ENCODE results near the gene KCNT1. TPM values are rescaled to one million over a fixed set of nuclear protein-coding genes. Genes with fewer than 3 reads are reported as not detected.

Gene KCNT1
- total RNA-seq, 1 experiment from 2014 or later = not detected

DNA sequence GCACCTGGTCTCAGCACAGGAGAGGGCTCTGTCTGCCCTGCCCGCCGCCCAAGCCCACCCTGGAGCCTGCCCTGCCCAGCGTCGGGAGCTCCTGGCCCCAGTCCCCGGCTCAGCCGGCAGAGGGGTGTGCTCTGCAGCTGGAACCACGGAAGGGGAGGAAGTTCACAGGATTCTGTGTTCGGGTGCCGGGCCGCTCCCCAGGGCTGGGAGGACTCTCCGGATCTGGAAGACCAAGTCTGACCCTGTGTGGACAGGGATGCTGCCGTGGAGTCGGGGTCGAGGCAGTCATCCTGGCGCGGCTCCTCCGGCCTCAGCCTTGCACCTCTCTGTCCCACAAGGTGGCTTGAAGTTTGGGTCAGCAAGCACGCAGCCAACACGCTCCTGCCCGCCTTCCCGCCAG, 78.6 kb downstream of the KCNT1 start:
- DNase-seq (ENCODE audit: low read depth) = no peak

DNA sequence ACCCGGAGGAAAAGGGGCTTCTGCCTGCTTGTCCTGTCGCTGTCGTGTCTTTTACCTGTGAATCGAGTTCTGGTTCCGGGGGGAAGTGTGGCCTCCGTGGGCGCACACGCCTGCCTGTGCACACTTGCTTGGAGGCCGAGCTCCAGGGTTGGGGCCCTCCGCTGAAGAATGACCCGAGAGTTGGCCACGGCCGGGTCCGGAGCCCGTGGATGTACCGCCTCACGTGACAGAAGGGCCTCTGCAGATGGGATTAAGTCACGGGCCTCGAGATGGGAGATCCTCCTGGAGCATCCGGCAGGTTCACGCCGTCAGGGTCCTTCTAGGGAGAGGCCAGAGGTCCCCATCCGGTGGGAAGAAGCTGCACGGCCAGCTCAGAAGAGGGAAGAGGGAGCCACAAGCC, 81.0 kb downstream of the KCNT1 start:
- no peak for DNase-seq (ENCODE audit: low read depth)

DNA sequence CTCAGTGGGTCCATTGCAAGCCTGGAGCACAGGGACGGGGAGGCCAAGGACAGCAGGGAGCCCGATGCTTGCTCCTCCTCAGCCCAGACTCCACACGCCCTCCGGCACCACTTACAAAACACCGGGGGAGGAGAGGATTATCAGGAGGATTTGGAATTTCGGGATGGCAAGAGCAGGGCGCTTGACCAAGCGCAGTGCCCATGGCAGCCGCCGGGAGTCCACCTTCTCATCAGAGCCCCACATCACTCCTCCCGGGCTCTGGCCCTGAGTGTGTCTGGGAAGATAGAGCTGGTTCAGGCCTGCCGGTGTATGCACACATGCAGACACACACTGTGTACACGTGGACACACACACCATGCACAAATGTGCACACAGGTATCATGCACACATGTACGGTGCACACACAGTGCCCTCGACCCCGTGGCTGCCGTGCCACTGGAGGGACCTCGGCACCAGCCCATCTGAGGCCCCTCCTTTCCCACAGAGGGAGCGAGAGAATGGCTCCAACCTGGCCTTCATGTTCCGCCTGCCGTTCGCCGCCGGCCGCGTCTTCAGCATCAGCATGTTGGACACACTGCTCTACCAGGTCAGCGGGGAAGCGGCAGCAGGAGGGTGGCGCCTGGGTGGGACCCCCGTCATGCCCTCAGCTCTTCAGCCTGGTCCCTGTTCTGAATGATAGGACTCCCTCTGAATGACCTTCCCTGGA, 81.7 kb downstream of the KCNT1 start:
- DNase-seq (ENCODE audit: low read depth) = no peak

DNA sequence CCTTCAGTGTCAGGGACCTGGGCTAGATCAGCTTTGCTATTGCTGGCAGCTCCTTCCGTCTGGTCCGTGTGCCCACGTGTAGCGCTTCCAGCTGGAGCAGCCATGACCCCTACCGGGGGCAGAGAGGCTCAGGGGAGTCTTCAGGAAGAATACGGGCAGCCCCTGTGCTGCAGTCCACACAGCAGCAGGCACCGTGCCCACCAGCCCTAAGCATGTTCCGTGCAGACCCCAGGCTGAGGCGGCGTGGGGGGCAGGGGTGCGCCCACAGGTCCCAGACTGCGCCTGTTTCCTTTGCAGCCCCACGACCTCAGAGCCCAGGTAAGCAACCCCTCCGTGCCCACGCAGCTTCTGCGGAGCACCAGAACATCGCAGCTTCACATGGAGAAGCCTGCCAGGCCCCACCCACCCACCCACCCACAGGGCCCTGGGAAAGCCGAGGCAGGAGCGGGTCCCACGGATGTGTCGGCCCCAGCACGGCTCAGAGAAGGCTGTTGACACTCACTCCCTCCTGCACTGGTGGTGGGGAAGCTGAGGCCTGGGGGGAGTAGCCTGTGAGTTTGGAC, 83.1 kb downstream of the KCNT1 start:
- no peak for DNase-seq (ENCODE audit: low read depth)

DNA sequence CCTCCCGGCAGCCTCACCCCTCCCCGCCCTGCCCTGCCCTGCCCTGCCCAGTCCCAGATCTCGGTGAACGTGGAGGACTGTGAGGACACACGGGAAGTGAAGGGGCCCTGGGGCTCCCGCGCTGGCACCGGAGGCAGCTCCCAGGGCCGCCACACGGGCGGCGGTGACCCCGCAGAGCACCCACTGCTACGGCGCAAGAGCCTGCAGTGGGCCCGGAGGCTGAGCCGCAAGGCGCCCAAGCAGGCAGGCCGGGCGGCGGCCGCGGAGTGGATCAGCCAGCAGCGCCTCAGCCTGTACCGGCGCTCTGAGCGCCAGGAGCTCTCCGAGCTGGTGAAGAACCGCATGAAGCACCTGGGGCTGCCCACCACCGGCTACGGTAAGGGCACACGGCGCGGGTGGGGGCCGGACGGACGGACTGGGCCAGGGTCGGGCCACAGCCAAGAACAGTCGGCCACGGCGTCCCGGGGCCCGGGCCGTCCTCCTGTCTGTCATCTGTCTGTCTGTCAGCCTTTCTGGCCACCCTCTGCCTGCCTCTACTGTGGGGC, 84.2 kb downstream of the KCNT1 start:
- no peak for DNase-seq (ENCODE audit: low read depth)

DNA sequence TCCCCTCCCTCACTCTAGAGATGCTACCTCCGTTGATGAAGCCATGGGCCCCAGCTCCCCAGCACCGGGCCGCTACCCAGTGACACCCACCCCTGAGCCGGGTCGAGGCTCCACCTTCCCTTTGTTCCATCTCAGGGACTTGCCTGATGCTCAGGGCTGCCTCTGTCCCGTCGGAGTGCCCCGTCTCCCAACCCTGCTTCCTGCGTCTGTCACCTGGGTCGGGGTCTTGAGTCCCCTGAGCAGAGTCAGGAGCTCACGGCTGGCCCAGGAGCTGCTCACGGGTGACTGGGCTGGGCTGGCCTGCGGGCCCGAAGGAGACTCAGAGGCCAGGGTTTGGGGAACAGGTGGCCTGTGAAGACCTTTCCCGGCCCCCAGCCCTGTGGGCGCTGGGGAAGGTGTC, 85.3 kb downstream of the KCNT1 start:
- no peak for DNase-seq (ENCODE audit: low read depth)

DNA sequence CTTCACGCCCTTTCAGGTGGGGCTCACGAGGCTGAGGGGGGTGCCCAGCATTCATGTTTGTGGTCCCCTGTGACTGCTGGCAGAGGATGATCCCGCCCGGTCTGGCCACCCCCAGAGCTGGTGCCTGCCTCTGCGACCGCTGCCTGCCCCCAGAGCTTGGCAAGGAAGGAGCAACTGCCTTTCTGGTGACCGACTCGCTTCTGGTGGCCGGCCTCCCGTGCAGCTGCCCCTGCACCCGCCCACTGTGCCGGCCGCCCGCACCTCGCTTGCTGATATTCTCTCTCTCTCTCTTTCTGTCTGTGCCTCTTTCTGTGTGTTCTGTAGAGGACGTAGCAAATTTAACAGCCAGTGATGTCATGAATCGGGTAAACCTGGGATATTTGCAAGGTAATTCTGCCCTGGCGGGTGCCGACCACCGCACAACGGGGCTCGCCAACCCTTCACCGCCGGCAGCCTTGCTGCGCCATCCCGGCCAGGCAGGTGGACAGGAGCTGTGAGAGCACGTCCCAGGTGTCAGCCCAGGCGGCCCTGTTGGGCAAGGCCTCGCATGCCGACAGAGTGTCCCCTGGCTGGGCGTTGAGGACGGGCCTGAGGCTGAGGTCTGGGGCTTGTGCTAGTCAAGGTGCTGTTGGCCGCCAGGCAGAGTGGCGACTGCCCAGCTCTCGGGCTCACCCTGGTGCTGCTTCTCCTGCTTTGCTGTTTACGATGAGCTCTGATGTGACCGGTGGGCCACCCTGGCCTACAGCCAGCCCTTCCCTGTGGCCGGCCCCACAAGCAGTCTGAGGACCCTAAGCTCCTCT, 86.0 kb downstream of the KCNT1 start:
- DNase-seq (ENCODE audit: low read depth) = no peak

DNA sequence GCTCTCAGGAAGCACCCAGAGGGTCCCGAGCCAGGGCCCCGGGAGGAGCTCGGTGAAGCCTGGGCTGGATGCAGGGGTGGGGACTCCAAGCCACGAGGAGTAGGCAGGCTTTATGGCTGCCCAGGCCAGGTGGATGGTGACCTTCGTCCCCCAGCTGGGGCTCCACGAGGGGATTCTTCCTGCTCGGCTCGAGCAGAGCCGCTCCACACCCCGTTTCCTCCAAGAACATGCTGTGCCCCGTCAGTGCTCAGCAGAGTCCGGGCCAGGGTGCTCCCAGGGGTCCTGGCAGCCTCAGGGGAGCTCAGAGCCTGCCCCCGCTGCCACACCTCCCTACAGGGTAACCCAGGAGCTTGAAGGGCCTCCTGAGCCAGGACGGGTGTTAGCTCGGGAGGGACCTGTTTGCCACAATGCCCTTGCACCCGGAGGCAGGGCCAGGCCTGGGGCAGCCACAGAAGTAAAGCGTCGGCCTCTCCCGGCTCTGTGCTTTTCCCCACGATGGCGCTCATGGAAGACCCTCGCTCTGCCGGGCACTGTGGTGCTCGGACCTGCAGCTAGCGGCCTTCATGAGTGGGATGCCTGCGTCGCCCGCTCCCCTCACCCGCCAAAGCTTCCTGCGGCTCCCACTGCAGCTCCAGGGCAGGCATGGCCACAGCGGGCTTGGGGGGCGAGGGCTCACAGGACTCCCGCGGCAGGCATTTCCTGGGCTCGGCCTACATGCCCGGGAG, 86.8 kb downstream of the KCNT1 start:
- no peak for DNase-seq (ENCODE audit: low read depth)

DNA sequence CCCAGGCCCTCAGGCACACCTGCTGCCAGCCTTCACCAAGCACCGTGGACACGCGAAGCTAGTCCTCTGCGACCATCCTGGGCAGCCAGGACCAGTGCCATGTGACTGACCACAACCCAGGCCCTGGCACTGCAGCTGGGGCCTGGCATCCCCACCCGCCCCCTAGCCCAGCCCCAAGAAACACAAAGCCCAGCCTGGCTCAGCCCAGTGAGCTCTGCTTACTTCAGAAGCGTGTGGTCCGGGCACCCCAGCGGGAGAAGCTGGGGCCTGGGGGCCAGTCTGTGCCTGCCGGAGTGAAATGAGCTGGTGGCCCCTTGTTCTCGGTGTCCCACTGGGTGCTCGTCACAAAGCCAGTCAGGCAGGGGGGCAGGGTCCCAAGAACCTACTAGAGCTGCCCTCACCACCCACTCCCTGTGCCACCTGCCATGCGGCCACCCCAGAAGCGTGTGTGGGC, 87.9 kb downstream of the KCNT1 start:
- DNase-seq (ENCODE audit: low read depth) = no peak

DNA sequence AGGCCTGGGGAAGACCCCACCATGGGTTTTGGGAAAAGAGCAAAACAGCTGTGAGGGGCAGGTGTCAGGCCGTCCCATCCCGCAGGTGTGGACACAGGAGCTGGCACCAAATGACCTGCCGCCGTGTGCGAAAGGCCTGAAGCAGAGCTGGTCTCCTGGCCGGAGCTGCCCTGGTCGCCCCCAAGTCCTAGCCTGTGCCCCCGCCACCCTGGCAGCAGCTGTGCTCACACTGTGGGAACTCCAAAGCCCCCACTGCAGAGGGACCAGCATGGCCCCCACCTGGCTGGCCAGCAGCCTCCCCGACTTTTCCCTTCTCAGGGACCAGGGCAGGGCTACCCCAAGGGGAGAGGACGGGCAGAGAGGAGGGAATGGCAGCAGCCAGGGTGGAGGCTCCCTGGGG, 88.4 kb downstream of the KCNT1 start:
- no peak for DNase-seq (ENCODE audit: low read depth)

DNA sequence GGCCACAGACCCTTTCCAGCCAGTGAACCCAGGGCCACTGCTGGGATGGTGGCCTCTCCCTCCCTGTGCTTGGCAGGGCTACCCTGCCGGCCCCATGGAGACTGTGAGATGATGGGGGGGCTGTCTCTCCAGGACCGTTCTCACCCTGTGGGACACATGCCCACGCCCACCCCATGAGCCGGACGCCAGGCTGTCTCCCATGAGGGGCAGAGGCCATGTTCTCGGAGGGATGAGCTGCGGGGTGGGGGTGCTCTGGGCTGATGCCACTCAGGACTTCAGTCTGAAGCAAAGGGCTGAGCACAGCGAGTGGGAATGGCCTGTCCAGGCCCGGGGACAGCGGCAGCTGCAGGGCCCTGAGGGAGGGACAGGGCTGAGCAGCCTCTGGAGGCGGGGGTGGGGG, 88.9 kb downstream of the KCNT1 start:
- no peak for DNase-seq (ENCODE audit: low read depth)

DNA sequence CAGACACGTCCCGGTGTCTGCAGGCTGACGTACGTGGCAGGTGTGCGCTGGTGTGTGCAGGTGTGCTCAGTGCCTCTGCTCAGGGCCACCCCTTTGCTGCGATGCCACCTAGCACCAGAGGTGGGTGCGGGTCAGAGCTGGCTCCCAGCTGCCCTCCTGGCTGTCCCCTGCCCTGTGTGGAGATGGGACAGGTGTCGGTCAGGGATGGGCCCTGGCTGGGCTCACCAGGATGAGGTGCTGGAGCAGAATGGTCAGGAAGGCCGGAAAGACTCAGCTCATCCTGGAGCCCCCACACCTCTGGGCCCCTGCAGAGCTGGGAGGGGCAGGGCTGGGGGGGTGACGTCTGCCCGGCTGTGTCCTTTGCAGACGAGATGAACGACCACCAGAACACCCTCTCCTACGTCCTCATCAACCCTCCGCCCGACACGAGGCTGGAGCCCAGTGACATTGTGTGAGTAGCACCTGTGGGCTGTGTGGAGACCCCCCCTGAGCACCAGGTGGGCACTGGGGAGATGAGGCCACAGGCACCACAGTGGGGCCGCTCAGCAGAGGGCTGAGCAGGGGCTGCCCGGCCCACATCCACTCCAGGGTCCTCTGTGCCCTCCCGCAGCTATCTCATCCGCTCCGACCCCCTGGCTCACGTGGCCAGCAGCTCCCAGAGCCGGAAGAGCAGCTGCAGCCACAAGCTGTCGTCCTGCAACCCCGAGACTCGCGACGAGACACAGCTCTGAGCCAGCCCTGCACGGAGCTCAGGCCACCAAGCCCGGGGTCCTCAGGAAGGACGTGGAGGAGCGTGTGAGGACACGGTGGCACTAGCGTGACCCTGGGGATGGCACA, 89.7 kb downstream of the KCNT1 start:
- no peak for DNase-seq (ENCODE audit: low read depth)

DNA sequence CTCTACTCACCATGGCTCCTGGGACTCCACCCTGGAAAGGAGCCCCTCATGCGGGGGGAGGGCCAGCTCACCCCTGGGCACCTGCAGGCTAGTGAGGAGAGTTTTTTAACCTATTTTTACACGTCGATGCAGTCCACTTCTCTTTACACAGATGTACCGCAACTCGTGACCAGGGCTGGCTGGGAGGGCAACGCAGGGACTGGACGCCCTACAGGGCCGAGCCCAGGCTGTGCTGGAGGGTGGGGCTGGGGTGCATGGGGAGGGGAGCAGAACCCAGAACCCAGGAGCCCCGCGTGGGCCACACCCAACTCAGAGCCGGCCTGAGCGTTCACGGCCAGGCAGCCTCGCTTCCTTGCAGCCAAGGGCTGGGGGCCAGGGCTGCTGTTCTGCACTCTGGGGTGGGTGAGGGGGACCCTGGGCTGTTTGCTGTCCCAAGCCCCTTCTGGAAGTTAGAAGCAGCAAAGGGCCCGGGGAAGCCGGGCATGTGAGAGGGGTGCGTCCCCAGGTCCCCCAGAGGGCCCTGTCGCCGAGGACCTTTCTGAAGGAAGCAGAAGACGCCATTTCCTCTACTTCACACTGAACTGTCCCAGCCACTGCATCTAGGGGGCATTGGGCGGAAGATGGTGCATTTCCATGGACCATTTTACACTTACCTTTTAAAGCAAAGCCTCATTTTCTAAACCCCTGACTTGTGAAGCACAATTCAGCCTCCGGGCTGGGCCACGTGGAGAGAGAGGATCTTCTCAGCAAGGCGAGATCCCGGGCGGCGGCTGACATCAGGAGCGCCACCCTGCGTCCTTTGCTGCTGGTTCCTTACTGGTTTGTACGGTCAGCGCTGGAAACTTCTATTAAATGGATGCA, 90.5 kb downstream of the KCNT1 start:
- DNase-seq (ENCODE audit: low read depth) = no peak

DNA sequence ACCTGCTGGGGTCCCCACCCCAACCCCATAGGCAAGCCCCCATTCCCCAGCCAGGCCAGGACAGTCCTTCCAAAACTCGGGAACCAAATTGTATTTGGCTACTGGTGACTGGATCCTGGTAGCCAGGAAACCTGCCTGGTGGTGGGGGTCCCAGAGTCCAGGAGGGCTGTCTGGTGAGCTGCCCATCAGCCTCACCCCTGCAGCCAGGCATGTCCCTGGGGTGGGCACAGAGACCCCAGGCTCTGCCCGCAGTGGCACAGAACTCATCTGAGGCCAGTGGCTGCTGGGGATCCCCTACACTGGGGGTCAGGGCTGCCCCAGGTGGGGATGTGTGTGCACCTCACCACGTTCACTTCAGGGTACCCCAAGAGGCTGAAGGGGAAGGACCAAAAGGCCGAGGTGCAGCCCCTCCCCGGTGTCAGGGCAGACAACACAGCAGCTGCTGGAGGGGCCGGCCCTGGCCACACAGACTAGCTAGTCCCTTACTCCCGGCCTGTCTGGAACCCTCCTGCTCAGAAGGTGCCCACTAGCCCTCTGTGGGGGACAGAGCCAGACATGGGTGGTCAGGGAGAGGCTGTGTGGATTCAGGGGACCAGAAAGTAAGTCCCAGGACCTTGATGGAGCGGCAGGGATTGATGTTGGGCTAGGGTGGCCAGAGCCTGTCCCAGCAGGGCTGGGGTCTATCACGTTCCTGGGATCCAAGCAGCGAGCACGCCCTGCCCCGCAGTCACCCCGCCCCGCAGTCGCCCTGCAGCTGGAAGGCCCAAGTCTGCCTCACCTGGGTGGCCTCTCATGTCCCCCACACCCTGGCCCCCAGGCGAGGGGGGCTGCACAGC, 91.5 kb downstream of the KCNT1 start:
- no peak for DNase-seq (ENCODE audit: low read depth)

DNA sequence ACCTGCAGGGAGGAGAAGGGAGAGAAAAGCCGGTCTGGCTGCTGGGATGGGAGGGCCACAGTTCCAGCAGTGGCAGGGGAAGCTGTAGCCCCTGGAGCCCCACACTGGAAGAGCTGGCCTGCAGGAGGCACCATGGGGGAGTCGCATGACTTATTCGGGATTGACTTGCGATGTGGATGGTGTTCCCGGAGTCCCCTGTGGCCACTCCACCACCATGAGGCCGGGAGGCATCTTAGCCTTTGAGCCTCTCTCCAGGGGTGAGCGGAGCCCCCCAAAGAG, 92.0 kb downstream of the KCNT1 start:
- no peak for DNase-seq (ENCODE audit: low read depth)

DNA sequence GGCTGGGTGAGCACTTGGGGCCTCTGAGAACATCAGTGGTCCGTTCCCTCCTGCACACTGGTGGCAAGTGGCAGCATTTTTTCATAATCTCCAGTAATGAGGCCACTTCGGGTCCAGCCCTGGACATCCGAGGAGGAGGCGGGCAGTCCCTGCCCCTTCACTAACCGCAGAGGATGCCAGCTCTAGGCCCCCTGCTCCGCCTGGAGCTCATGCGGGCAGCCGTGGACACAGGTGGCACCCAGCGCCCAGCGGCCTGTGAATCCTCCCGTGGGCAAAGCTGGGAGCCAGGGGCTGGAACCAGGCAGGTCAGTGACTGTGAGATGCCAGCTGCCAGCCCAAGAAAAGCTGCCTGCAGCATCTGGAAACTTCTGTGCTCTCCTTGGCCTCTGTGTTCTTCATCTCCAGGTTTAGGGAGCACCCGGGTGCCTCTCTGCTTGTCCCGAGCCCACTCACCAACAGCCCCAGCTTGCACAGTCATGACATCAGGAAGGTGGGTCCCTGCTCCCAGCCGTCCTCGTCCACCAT, 92.4 kb downstream of the KCNT1 start:
- DNase-seq (ENCODE audit: low read depth) = no peak

DNA sequence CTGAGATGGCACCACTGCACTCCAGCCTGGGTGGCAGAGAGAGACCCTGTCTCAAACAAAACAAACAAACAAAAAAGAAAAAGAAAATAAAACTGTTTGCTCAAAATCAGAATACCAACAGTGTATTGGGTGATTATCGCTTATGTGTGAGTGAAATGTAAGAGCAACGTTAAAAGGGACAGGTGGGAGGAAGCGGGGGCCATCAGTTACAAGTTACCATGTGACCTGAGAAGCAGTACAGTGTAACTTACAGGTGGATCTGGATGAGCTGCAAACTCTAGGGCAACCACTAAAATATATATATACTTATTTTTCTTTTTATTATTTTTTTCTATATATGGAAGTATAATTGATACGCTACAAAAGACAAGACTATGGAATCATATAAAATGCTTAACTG, 93.4 kb downstream of the KCNT1 start:
- DNase-seq (ENCODE audit: low read depth) = no peak

DNA sequence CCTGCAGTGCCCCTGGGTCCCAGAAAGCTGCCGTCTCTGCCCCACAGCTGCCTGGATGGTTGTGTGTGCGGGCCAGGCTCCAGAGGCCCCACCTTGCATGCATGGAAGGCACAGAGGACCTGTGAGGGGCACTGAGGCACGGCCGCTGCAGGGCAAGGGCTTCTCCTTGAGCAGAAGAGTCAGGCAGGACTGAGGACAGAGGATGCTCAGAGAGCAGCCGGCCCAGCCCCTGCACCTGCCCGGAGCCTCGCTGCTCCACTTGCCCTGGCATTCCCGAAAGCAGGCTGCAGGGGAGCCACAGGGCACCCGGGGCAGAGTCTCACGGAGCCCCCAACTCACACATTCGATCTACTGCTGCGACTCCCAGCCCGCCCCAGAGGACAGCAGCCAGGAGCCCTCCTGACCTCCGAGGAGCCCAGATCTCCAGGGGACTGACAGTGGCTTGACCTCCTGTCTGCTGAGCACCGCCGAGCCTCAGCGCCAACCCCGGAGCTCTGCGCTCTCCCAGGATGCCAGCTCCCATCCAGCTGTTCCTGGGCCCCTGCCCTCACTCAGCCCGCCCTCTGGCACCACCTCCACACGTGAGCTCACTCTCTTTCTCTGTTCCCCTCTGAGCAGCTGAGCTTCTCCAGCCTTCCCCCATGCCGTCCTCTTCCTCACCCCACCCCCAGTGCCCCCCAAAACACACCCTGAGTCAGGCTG, 95.0 kb downstream of the KCNT1 start:
- no peak for DNase-seq (ENCODE audit: low read depth)
